ENCODE results near the gene LYPD6.

Gene LYPD6

DNA sequence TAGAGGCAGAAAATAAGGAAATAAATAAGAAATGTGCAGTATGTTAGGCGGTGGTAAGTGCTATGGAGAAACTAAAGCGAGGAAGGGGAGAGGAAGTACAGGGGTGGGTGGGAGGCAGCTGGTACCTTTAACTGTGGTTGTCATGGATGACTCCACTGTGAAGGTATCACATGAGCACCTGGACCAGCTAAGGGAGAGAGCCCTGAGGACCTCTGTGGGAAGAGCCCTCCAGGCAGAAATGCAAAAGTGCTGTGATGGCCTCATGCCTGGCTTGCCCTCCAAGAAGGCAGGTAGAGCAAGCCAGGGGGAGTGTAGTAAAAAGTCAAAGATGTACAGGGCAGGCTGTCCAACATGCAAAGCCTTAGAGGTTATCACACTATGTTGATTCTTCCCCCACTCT, 17.9 kb downstream of the LYPD6 start:
- DNase-seq (ENCODE audit: low read depth in 3 of 3), result no peak

DNA sequence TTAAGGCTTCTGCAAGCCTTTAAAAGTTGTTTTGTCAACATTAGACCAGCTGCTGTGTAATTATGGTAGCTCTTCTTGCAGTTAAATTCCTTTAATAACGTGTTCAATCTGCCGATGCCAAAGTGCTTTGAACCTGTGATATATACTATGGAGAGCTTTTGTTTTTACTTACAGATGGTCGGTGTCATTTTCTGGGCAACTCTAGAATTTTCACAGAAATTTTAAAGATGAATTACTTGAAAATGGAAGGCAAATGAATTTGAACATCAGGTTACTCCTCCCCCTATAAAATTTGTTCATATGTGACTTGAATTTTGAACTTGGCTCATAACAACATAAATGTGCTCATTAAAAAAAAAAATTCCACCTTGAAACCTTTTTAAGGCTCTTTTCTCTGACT, 23.0 kb downstream of the LYPD6 start:
- no peak for DNase-seq (ENCODE audit: low read depth in 3 of 3)

DNA sequence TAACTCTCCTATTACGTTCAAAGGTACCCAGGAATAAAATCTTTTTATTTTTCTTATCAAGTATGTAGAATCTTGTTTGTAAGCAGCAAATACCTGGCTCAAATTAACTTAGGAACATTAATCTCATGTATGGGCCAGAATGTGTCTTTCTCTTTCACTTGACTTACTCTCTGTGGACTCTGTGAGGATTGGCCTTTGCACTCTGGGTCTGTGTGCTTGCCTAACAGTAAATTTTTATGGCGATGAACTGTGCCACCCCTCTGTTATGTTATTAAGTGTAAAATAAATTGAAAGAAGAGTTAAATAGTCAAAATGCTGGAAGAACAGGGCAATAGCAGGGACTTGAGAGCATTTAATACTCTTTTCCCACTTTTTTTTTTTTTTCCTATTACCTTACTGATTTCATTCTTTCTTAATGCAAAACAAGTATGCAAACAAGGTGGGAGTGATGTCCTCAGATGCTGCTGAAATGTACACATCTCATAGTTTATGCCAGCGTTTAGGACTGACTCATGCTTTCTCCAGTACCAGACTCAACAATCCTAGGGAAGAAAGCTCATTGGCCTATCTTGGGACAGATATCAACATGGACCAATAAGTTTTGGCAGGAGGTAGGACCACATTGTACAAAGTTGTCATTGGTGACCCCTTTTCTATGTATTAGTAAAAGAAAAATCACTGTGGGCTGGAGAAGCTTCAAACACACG, 25.5 kb downstream of the LYPD6 start:
- no peak for DNase-seq (ENCODE audit: low read depth in 3 of 3)

DNA sequence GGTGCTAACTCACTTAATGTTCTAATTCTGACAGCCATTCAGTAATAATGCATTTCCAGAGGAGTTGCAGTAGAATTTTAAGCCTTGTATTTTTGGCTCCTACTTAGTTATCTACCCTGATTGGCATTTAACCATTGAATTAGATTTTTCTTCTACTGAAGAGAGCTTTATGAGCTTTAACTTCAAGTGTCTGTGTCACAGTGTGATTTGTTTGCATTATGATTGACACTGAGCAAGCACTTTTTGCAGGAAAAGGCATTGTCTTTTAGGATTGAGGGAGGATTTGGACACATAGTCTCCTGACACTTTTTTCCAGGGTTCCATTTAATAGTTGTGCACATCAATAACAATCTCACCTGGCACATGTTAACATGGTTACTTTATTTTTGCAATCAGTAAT, 26.7 kb downstream of the LYPD6 start:
- DNase-seq (ENCODE audit: low read depth in 3 of 3), result no peak

GRCh38 chr2:149360106-149360505, 29.7 kb downstream of the LYPD6 start:
- no peak for DNase-seq (ENCODE audit: low read depth in 3 of 3)

DNA sequence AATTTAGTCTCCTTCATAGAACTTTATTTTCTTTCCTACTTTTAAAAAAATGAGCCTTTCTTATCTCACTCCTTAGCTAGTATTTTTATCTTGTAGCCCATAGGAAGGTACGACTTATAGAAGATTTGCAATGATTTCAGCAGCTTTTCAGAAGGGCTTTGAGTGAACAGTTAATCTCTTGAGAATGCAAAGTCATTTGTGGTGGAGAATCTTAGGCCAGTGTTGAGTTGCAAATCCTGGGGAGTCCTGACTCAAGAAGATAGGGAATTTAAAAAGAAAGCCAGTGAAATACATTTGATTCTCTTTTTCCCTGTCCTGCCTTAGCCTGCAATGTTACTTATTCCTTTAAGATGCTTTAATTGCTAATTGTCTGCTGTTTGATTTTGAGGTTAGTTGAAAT, 33.6 kb downstream of the LYPD6 start:
- DNase-seq (ENCODE audit: low read depth in 3 of 3), result no peak

DNA sequence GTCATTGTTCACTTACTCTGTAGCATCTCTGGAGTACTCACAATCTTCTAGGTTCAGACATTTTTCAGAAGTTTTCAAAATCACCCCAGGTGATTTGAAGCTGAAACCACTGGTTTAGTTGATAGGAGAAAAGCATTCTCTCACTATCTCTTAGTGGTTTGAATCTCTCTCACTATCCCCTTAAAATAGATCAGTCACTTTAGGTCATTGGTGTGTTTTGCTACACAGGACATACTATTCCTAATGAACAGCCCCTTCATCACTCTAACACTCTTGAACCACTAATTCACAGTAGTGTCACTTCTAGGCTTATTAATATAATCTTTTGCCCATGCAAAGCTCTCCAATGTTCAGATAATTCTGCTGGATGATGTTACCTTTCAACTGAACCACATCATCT, 34.5 kb downstream of the LYPD6 start:
- DNase-seq (ENCODE audit: low read depth in 3 of 3), result no peak

GRCh38 chr2:149365931-149366583, 35.7 kb downstream of the LYPD6 start:
- no peak for DNase-seq (ENCODE audit: low read depth in 3 of 3)

DNA sequence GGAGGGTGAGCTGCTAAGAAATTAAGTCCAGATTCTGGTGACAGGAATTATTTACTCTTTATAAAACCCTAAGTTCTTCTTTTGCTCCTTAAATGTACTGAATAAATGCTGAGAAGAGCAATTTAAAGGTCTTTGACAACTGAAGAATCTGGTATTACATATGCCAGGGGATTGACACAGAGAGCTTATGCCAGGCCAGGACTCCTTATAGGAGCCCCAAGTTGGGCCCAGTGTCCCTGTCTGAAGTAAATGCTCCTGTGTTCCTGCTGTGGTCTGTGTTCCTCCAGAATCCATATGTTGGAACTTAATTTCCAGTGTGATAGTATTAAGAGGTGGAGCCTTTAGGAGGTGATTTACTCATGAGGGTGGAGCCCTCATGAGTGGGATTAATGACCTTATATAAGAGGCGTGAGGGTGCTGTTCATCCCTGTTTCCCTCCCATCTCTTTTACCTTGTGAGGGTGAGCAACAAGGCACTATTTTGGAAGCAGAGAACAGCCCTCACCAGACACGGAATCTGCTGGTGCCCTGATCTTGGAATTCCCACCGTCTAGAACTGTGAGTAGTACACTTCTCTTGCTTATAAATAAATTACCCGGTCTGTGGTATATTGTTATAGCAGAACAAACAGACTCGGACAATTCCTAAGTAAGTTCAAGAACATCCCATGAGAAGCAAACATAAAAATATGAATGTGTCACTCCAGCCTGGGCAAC, 39.8 kb downstream of the LYPD6 start:
- no peak for DNase-seq (ENCODE audit: low read depth in 3 of 3)

DNA sequence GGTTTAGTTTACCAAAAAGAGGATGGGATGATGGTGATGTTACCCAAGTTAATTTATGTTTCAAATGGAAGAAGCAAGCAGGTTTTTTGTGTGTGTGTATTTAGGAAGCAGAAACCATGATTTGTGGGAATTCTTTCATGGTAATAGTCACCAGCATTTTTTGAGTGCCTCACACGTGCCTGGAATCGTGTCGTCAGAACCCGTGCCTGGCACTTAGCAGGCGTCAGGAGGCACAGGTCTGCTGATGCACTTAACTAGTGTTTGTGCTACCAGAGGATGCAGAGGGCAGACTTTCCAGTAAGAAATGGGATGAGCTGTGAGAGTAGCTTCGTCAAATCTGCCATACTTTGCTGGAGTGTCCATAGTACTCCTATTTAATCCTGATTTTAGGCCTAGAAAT, 41.1 kb downstream of the LYPD6 start:
- DNase-seq (ENCODE audit: low read depth in 3 of 3), result no peak

GRCh38 chr2:149375801-149376361, 45.5 kb downstream of the LYPD6 start:
- no peak for DNase-seq (ENCODE audit: low read depth in 3 of 3)

DNA sequence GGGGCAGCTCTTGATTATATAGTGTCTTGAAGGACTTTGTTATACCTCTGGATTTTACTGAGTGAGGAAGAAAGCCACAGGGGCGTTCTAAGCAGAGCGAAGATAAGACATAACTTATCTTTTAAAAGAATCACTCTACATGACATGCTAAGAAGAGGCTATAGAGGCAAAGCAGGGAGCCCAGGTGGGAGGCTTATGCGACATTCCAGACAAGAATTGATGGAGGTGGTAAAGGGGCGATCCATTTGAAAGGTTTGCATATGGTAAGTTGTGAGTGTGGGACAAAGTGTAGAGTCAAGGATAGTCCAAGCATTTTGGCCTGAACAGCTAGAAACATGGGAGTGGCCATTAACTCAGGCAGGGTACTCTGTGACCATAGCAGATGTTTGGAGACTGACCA, 49.8 kb downstream of the LYPD6 start:
- DNase-seq (ENCODE audit: low read depth in 3 of 3), result no peak

DNA sequence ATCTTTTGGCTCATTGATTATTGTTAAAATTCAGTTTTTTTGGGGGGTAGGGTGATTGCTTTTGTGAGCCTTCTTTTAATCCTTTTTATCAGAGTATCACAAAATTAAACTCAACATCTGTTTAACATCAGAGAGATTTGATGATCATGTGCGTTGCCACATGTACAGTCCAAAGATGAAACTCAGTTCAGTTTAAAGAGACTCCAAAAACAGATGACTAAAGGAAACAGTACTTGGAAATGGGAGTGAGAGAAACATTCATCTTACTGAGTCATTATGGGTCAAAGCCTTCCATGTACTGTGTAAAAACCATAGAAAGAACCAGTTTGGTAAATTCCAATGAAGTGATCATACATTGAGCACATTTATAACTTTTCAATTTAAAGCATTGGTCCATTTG, 53.0 kb downstream of the LYPD6 start:
- no peak for DNase-seq (ENCODE audit: low read depth in 3 of 3)

- no peak for DNase-seq (ENCODE audit: low read depth in 3 of 3)
These were observed 55.0 kb downstream of the LYPD6 start for GRCh38 chr2:149385350-149385749.

DNA sequence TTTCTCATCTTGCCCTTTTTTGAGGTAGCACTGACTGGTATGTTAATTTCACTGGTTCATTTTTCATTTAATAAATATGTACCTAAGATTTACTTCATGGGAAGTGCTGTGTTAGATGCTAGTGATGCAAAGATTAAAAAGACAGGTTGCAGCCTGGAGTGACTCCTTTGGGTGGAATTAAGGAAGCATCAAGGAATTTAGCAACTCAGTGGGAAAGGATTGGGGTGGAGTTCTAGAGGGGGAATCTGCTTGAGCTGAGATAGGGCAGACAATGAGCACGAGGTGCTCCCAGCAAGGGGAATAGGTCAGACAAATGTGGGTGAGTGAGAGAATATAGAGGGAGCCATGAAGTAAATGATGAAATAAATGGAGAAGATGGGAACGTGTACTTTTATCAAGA, 57.0 kb downstream of the LYPD6 start:
- no peak for DNase-seq (ENCODE audit: low read depth in 3 of 3)

DNA sequence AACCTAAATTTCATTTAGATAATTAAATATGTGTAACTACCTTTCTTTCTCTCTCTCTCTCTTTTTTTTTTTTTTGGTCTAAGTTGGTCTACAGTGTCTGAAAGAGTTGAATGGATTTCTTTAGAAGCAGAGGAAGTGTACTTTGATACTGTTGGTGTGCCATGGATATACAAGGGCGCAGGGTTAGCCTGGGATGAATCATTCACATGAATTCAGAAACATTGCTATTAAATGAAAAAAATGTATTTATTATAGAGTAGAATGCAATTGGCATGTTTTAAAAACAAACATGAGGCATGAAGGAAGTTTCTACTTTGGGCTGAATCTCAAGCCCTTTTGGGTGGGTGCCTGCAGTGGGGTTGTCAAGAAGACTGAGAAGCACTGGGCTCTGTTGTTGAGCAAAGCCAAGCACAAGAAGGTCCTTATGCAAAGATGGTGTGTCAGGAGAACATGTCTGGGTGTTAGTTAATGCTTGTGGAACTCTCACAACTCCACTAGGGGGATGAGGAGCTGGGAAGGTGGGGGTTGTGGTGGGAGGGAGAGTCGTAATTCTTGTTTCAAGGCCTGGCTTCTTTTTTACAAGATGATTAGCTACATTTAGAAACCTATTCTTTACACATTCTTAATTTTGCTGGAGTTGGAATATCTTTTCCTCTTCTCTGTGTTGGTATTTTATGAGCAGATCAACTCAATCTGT, 57.9 kb downstream of the LYPD6 start:
- no peak for DNase-seq (ENCODE audit: low read depth in 3 of 3)

GRCh38 chr2:149389506-149390167, 59.2 kb downstream of the LYPD6 start:
- no peak for DNase-seq (ENCODE audit: low read depth in 3 of 3)

GRCh38 chr2:149393614-149394013, 63.2 kb downstream of the LYPD6 start:
- no peak for DNase-seq (ENCODE audit: low read depth in 3 of 3)

GRCh38 chr2:149394864-149395263, 64.5 kb downstream of the LYPD6 start:
- no peak for DNase-seq (ENCODE audit: low read depth in 3 of 3)

DNA sequence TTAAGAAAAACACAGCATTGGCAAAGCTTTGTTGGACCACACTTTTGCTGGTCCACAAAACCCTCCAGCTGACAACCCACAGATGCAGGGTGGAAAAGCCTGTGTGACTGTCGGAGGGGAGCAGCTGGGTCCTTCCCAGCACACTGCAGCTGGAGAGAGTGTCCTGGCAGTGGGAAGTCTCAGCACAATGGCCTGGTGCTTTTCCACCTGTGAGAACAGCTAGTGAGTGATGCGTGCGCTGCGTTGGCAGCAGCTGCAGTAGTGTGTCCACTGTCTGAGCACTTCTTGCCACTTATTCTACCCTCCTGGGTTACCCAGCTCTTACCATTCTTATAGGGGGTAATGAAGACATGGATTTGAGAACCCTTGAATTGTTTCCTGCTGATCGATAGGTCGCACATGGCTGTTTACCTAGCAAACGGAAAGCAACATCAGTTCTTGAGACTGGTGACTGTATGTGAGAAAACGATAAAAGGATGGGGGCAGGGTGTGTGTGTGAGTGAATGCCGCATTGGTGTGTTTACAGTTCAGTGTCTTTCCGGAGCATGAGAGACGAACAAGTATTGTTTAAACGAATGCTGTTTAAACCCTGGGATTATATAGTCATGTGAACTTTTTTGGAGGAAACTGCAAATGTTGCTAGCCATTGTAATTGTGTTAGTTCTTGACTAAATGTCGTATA, 69.7 kb downstream of the LYPD6 start:
- no peak for DNase-seq (ENCODE audit: low read depth in 3 of 3)

- no peak for DNase-seq (ENCODE audit: low read depth in 3 of 3)
These were observed 70.6 kb downstream of the LYPD6 start for GRCh38 chr2:149400997-149401396.
